Ishikawa (cell line): ENCODE results near the gene ZC3H14.

Source experiments
- CEBPB ChIP-seq: IDR thresholded peaks from 2 replicates; pipeline ENCODE4 v1.6.1; 2012
- CREB1 ChIP-seq: IDR thresholded peaks from 2 replicates; pipeline ENCODE4 v1.6.1; 2012; ENCODE audit warnings: low read depth
- EGR1 ChIP-seq: IDR thresholded peaks from 2 replicates; pipeline ENCODE4 v1.6.1; 2012
- EP300 ChIP-seq: IDR thresholded peaks from 2 replicates; pipeline ENCODE4 v1.6.1; 2012; ENCODE audit warnings: borderline replicate concordance
- FOXM1 ChIP-seq: IDR thresholded peaks from 2 replicates; pipeline ENCODE4 v1.6.1; 2012; ENCODE audit warnings: low read depth, borderline replicate concordance
- NFIC ChIP-seq: IDR thresholded peaks from 2 replicates; pipeline ENCODE4 v1.6.1; 2012
- RAD21 ChIP-seq: IDR thresholded peaks from 2 replicates; pipeline ENCODE4 v1.6.1; 2012; ENCODE audit warnings: low read depth
- TCF12 ChIP-seq: IDR thresholded peaks from 2 replicates; pipeline ENCODE4 v1.6.1; 2012; ENCODE audit warnings: low read depth
- YY1 ChIP-seq: IDR thresholded peaks from 2 replicates; pipeline ENCODE4 v1.6.1; 2012; ENCODE audit warnings: low read depth
- TF ChIP-seq, protein P1 (sequence below): IDR thresholded peaks from 2 replicates; pipeline ENCODE4 v1.6.1; 2012; ENCODE audit warnings: low read depth, mild to moderate bottlenecking

DNA sequence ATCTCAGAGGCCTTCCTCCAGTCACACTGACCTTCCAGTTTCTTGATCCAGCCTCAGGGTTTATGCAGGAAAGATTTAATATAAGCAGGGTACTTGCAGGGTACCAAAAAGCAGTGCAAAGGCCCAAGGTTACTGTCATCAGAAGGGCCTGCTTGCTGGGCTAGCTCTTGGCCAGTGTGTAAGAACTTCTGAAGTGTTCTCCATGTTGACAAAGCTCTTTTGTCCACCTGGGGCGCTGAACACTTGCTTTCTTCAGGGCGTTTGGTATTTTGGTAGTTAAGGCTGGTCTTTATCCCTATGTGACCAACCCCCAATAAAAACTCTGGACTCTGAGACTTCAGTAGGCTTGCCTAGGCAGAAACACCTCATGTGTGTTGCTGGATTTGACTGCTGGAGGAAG is 69.7 kb downstream of the ZC3H14 start:
- TF ChIP-seq NFIC: no peak
- TF ChIP-seq TCF12: no peak
- no peak for TF ChIP-seq EGR1
- no peak for TF ChIP-seq CEBPB
- TF ChIP-seq, protein P1, sequence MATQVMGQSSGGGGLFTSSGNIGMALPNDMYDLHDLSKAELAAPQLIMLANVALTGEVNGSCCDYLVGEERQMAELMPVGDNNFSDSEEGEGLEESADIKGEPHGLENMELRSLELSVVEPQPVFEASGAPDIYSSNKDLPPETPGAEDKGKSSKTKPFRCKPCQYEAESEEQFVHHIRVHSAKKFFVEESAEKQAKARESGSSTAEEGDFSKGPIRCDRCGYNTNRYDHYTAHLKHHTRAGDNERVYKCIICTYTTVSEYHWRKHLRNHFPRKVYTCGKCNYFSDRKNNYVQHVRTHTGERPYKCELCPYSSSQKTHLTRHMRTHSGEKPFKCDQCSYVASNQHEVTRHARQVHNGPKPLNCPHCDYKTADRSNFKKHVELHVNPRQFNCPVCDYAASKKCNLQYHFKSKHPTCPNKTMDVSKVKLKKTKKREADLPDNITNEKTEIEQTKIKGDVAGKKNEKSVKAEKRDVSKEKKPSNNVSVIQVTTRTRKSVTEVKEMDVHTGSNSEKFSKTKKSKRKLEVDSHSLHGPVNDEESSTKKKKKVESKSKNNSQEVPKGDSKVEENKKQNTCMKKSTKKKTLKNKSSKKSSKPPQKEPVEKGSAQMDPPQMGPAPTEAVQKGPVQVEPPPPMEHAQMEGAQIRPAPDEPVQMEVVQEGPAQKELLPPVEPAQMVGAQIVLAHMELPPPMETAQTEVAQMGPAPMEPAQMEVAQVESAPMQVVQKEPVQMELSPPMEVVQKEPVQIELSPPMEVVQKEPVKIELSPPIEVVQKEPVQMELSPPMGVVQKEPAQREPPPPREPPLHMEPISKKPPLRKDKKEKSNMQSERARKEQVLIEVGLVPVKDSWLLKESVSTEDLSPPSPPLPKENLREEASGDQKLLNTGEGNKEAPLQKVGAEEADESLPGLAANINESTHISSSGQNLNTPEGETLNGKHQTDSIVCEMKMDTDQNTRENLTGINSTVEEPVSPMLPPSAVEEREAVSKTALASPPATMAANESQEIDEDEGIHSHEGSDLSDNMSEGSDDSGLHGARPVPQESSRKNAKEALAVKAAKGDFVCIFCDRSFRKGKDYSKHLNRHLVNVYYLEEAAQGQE: no peak
- no peak for TF ChIP-seq FOXM1
- no peak for TF ChIP-seq YY1
- no peak for TF ChIP-seq RAD21
- no peak for TF ChIP-seq EP300
- TF ChIP-seq CREB1: no peak
